RKO (cell line): ENCODE measurements around the gene GMPPA.

Experiments
- DNase-seq: peaks from one replicate; pipeline ENCODE4 v3.0.0-alpha.2; 2016; ENCODE audit warnings: low spot score

The GMPPA gene

GRCh38 chr2:219486380-219486959 lies 12.2 kb upstream of the GMPPA start:
- no peak for DNase-seq

GRCh38 chr2:219488149-219488843 lies 10.4 kb upstream of the GMPPA start:
- no peak for DNase-seq

- no peak for DNase-seq
Measured at GRCh38 chr2:219488844-219489194, 9.9 kb upstream of the GMPPA start.

GRCh38 chr2:219489315-219489714 lies 9.4 kb upstream of the GMPPA start:
- DNase-seq: no peak

GRCh38 chr2:219490186-219490585 lies 8.5 kb upstream of the GMPPA start:
- DNase-seq: no peak

GRCh38 chr2:219490600-219491130 lies 8.0 kb upstream of the GMPPA start:
- no peak for DNase-seq

GRCh38 chr2:219491278-219491963 lies 7.3 kb upstream of the GMPPA start:
- no peak for DNase-seq

GRCh38 chr2:219492575-219492974 lies 6.1 kb upstream of the GMPPA start:
- no peak for DNase-seq

GRCh38 chr2:219493086-219493485 lies 5.6 kb upstream of the GMPPA start:
- DNase-seq: no peak

- DNase-seq: no peak
Measured at GRCh38 chr2:219494952-219495530, 3.6 kb upstream of the GMPPA start.

- peak; percentile 73 for DNase-seq
Measured at GRCh38 chr2:219495531-219496122, 3.1 kb upstream of the GMPPA start.

- DNase-seq: no peak
Measured at GRCh38 chr2:219496247-219496824, 2.4 kb upstream of the GMPPA start.

GRCh38 chr2:219496825-219497494 lies 1.7 kb upstream of the GMPPA start:
- DNase-seq: no peak

- peak; percentile 80 for DNase-seq
Measured at GRCh38 chr2:219497495-219498279, 1.0 kb upstream of the GMPPA start.

- peak; percentile 5 for DNase-seq
Measured at GRCh38 chr2:219499058-219499307, 292 bp downstream of the GMPPA start.

GRCh38 chr2:219499555-219499954 lies 864 bp downstream of the GMPPA start:
- no peak for DNase-seq

- DNase-seq: peak; percentile 43
Measured at GRCh38 chr2:219500135-219500534, 1.4 kb downstream of the GMPPA start.

GRCh38 chr2:219501849-219502248 lies 3.2 kb downstream of the GMPPA start:
- DNase-seq: no peak

GRCh38 chr2:219502618-219503017 lies 3.9 kb downstream of the GMPPA start:
- no peak for DNase-seq

- no peak for DNase-seq
Measured at GRCh38 chr2:219505585-219505984, 6.9 kb downstream of the GMPPA start.
